DOHH2 (cell line): Measurements from ENCODE around the gene FAM234B.

Experiments
- H3F3A ChIP-seq: fragments of 200-600 bp; sonication (generic), shearing (Covaris generic); 2 replicates; pipeline ENCODE4 v1.6.0; 2016; ENCODE audit warnings: antibody characterized with exemption, mild to moderate bottlenecking; ENCODE audit not compliant: control insufficient read depth, insufficient read depth
- H3K27ac ChIP-seq: fragments of 200-600 bp; sonication (generic); 2 replicates; pipeline ENCODE4 v1.5.1; 2014; ENCODE audit warnings: low read depth, mild to moderate bottlenecking, low read length, moderate library complexity
- H3K27me3 ChIP-seq: fragments of 200-600 bp; sonication (generic); 2 replicates; pipeline ENCODE4 v1.6.1; 2014; ENCODE audit warnings: mild to moderate bottlenecking, low read length, mixed read lengths; ENCODE audit not compliant: control insufficient read depth
- H3K36me3 ChIP-seq: fragments of 200-600 bp; sonication (generic); 2 replicates; pipeline ENCODE4 v1.6.1; 2014; ENCODE audit warnings: mild to moderate bottlenecking, low read length, moderate library complexity, mixed read lengths; ENCODE audit not compliant: control insufficient read depth
- H3K4me1 ChIP-seq: fragments of 200-600 bp; sonication (generic); 2 replicates; pipeline ENCODE4 v1.6.1; 2014; ENCODE audit warnings: mild to moderate bottlenecking, low read length, mixed read lengths; ENCODE audit not compliant: control insufficient read depth
- H3K4me2 ChIP-seq: fragments of 200-600 bp; sonication (generic); 2 replicates; pipeline ENCODE4 v1.6.0; 2014; ENCODE audit warnings: mild to moderate bottlenecking, low read length, moderate library complexity
- H3K4me3 ChIP-seq: fragments of 200-600 bp; sonication (generic); 2 replicates; pipeline ENCODE4 v1.5.1; 2014; ENCODE audit warnings: mild to moderate bottlenecking, low read length, mixed read lengths
- H3K79me2 ChIP-seq: fragments of 200-600 bp; sonication (generic); 2 replicates; pipeline ENCODE4 v1.6.1; 2014; ENCODE audit warnings: mild to moderate bottlenecking, low read length, mixed read lengths; ENCODE audit not compliant: control insufficient read depth
- H3K9me2 ChIP-seq: fragments of 200-600 bp; sonication (generic); replicated peaks from 2 replicates; pipeline ENCODE4 v1.6.1; 2014; ENCODE audit warnings: mild to moderate bottlenecking, low read length, mixed read lengths; ENCODE audit not compliant: control insufficient read depth
- H3K9me3 ChIP-seq: fragments of 200-600 bp; sonication (generic); 2 replicates; pipeline ENCODE4 v1.6.1; 2014; ENCODE audit warnings: antibody characterized with exemption, low read length, mixed read lengths; ENCODE audit not compliant: control insufficient read depth, insufficient read depth
- H4K20me1 ChIP-seq: fragments of 200-600 bp; sonication (generic); 2 replicates; pipeline ENCODE4 v1.6.0; 2014; ENCODE audit warnings: low read depth, mild to moderate bottlenecking, antibody characterized with exemption, low read length, moderate library complexity; ENCODE audit not compliant: control insufficient read depth, insufficient read depth
- EZH2phosphoT487 ChIP-seq: fragments of 200-600 bp; sonication (generic); IDR thresholded peaks from 2 replicates; pipeline ENCODE4 v1.6.1; 2017; ENCODE audit warnings: borderline replicate concordance, mild to moderate bottlenecking, antibody characterized with exemption, low read length, moderate library complexity, mixed read lengths
- TF ChIP-seq, protein P1 (sequence below): fragments of 200-600 bp; sonication (generic); IDR thresholded peaks from one replicate; pipeline ENCODE4 v1.5.1; 2014; ENCODE audit warnings: antibody characterized with exemption, mild to moderate bottlenecking, low read depth, low read length; ENCODE audit not compliant: poor library complexity, severe bottlenecking

The FAM234B gene

DNA sequence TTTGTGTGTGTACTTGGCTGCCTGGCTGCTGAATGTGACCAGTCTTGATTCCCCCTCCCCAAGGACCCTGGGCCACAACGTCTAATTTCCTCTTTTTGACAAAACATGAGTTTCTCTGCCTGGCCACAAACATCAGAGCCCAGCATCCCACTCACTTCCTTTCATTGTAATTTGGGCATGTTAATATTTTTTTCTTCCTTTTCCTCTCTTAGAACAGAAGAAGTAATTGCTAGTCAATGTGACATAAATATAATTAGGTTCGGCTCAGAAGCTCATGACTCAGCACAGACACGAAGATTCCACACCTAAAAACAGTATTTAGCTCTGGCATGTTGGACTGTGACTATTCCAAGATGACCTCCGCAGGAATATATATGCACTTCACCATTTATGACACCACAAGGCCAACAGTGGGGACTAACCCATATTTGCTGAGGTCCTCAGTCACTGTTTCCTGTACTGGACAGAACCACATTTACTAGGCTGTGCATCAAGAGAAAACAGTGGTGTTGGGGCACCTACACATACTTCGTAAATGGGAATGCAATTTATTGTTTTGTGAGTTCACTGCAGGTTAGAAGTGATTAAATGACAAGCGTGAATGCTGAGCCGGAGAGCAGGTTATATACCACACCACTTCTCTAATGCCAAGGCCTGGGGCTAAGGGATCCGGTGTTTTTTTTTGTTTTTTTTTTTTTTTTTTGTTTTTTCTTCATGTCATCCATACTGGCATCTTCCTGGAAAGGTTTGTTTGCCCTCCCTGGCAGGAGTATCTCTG, 55.1 kb downstream of the FAM234B start:
- Histone ChIP-seq H3K4me3 (peak overlapping the region; percentile 53), H3K4me1 (peaks cover 64% of the 10 kb centered on the region), H3K27ac (peak overlapping the region; percentile 67)

DNA sequence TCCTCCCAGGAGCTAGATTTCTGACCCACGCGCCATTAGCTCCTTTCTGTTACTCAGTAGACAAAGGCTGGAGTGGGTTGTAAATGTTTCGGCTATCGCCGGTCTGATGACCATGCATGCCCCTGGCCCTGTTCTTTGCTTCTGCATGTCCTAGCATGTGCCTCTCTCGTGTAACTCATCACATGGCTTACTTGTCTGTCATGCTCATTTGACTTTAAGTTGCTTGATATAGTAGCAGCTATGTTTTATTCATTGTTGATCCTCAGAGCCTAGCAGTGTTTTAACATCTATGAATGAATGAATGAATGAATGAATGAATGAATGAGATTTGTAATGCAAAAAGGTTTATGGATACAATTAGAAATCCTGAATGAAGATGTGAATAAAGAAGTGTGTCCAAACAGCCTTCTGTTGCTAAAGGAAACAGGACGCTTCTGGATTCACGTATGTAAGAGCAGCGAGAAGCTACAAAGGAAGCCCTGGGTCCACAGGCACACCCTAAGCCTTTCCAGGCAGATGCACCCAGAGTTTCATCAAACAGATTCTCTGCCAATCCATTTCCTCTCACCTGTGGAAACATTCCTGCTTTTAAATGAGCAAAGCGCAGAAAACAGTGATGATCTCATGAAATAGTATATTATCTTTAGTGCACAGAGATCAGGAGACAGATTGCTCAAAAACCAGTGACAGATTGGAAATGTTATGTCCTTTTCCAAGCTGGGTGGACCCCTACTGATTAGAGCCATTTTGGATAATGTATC, 55.8 kb downstream of the FAM234B start:
- H3K79me2 ChIP-seq: no peaks in the 10 kb centered on the region
- H3K27me3 ChIP-seq: no peaks in the 10 kb centered on the region
- peak overlapping the region; percentile 82 for H3K4me2 ChIP-seq
- no peaks in the 10 kb centered on the region for H3K36me3 ChIP-seq
- no peaks in the 10 kb centered on the region for H3K9me2 ChIP-seq
- H3K4me1 ChIP-seq: peaks cover 65% of the 10 kb centered on the region
- H4K20me1 ChIP-seq: no peaks in the 10 kb centered on the region
- no peaks in the 10 kb centered on the region for H3K9me3 ChIP-seq
- peak overlapping the region; percentile 78 for H3K4me3 ChIP-seq
- TF ChIP-seq, protein P1, sequence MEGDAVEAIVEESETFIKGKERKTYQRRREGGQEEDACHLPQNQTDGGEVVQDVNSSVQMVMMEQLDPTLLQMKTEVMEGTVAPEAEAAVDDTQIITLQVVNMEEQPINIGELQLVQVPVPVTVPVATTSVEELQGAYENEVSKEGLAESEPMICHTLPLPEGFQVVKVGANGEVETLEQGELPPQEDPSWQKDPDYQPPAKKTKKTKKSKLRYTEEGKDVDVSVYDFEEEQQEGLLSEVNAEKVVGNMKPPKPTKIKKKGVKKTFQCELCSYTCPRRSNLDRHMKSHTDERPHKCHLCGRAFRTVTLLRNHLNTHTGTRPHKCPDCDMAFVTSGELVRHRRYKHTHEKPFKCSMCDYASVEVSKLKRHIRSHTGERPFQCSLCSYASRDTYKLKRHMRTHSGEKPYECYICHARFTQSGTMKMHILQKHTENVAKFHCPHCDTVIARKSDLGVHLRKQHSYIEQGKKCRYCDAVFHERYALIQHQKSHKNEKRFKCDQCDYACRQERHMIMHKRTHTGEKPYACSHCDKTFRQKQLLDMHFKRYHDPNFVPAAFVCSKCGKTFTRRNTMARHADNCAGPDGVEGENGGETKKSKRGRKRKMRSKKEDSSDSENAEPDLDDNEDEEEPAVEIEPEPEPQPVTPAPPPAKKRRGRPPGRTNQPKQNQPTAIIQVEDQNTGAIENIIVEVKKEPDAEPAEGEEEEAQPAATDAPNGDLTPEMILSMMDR: no peak
- no peak for TF ChIP-seq EZH2phosphoT487
- H3F3A ChIP-seq: peaks cover 32% of the 10 kb centered on the region
- peak overlapping the region; percentile 67 for H3K27ac ChIP-seq

More for the DNA sequence above, 55.1 kb downstream of the FAM234B start:
- no peaks in the 10 kb centered on the region for H3K27me3 ChIP-seq
- no peaks in the 10 kb centered on the region for H3K9me2 ChIP-seq
- H4K20me1 ChIP-seq: no peaks in the 10 kb centered on the region
- H3K79me2 ChIP-seq: no peaks in the 10 kb centered on the region
- no peaks in the 10 kb centered on the region for H3K36me3 ChIP-seq
- H3K9me3 ChIP-seq: no peaks in the 10 kb centered on the region
- H3K4me2 ChIP-seq: peak overlapping the region; percentile 82
- TF ChIP-seq EZH2phosphoT487: no peak
- TF ChIP-seq, protein P1: no peak
- H3F3A ChIP-seq: peaks cover 32% of the 10 kb centered on the region

- H3K4me2 ChIP-seq: peak overlapping the region; percentile 82
- no peaks in the 10 kb centered on the region for H3K27me3 ChIP-seq
- no peaks in the 10 kb centered on the region for H3K36me3 ChIP-seq
- no peaks in the 10 kb centered on the region for H3K79me2 ChIP-seq
- H3K9me3 ChIP-seq: no peaks in the 10 kb centered on the region
- peak overlapping the region; percentile 78 for H3K4me3 ChIP-seq
- H3K4me1 ChIP-seq: peaks cover 65% of the 10 kb centered on the region
- no peaks in the 10 kb centered on the region for H4K20me1 ChIP-seq
- H3K27ac ChIP-seq: peak overlapping the region; percentile 67
- H3F3A ChIP-seq: peaks cover 32% of the 10 kb centered on the region
- no peaks in the 10 kb centered on the region for H3K9me2 ChIP-seq
- no peak for TF ChIP-seq EZH2phosphoT487
- TF ChIP-seq, protein P1: no peak
Measured at GRCh38 chr12:13100605-13100881, 56.4 kb downstream of the FAM234B start.
